Stimulated activated CD8-positive, alpha-beta memory T cell treated with anti-CD3 and anti-CD28 coated beads, Interleukin-12 subunit alpha, Interleukin-12 subunit beta, amount 100 ng/mL, for 24 hours (primary cell): ENCODE results near the gene MOV10L1.
"Not testable (repeated sequence)": the region's sequence is repeated elsewhere in the genome, so short reads cannot be mapped to it uniquely, and the experiment has no call there.

Experiments
- DNase-seq: peaks from one replicate; pipeline ENCODE4 v3.0.0-alpha.2; 2020; ENCODE audit errors: extremely low read depth

The MOV10L1 gene

DNA sequence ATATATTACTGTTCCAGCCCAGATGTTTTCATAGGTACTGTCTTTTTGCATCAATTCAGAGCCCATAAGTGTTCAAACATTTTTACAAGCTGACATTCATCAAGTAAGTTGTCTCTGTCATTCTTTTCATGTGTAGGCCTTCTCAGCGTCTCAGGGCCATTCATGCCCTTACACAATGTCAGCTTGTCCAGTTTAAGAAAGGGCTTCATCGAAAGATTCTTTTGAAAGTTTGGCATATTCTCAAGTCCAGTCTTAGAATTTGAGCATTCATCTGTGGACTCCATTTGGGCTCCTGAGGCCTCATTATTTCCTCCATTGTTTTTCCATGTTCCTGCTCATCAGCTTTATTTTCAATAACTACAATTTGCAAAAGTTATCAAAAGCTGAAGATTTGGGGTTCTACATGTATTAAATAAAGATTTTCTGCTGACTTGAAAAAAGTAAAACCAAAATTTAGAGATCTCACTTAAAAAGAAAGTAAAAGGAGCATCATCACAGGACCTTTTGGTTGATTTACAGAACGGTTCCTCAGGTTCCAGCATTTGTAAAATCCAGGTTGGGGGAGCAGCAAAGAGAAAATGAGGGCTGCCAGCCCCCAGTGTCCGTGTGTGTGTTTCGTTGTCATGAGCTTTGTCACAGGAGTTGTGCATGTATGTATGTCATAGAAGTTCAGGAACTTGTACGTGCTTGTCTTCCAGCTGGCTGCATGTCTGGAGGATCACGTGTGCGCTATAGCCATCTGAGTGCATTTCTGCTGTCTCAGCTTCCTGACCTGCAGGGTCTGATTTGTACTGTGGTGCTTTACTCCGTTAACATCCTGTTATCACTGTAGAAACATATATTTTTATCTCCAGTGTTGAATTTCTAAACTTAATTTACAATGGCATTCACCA lies 15.6 kb downstream of the MOV10L1 start:
- DNase-seq: no peak

DNA sequence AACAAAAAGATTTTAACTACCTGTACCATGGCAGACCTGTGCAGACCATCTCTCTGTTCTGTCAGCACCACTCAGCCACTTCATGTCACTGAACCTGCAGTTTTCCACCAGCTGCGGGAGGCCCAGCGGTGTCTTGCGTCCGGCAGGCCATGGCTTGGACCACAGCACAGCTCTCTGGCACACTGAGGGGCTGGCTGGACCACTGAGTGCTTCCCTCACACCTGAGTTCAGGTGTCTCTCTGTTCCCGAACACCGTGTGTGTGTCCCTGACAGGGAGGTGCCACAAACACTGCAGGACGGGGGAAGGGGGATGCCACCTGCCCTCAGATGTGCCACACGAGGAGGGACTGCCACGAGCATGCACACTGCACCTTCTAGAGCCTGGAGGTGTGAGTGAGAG lies 17.7 kb downstream of the MOV10L1 start:
- no peak for DNase-seq

- no peak for DNase-seq
These were observed 21.2 kb downstream of the MOV10L1 start for GRCh38 chr22:50111056-50111455.

GRCh38 chr22:50112151-50113118 lies 22.6 kb downstream of the MOV10L1 start:
- no peak for DNase-seq

DNA sequence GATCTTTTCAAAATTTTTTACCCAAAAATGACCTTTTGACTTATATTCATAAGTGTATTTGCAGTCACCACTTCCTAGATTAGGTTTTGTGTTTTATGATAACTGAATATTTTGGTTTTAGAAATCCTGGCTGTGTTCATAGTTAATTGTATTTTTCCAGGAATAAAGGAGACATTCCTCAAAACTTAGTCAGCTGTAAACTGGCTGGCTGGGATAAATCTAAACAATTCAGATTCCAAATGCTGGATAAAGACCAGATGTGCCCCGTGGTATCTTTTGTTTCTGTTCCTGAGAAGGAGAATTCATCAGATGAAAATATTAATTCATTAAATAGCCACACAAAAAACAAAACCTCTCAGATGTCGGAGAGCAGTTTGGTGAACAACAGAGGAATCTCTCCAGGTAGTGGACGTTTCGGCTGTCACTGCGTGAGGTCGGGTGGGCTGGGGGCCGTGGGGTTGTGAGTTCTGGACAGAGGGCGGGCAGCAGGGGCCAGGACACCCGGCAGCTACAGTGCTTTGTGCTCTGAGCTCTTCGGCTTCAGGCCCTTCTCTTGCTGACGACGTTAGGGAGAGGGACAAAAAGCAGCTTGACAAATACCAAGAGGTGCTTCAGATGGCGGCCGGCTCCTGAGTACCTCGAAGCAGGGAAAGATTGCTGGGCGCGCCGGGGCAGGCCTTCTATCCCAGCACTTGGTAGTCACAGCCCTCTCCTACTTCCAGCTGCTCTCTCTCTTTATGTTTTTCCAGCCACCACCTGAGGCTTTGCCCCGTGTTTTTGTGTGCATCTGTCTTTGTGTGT lies 24.6 kb downstream of the MOV10L1 start:
- no peak for DNase-seq

- no peak for DNase-seq
These were observed 25.9 kb downstream of the MOV10L1 start for GRCh38 chr22:50115693-50116092.

- no peak for DNase-seq
These were observed 27.5 kb downstream of the MOV10L1 start for GRCh38 chr22:50117168-50117762.

GRCh38 chr22:50118129-50118528 lies 28.3 kb downstream of the MOV10L1 start:
- no peak for DNase-seq

DNA sequence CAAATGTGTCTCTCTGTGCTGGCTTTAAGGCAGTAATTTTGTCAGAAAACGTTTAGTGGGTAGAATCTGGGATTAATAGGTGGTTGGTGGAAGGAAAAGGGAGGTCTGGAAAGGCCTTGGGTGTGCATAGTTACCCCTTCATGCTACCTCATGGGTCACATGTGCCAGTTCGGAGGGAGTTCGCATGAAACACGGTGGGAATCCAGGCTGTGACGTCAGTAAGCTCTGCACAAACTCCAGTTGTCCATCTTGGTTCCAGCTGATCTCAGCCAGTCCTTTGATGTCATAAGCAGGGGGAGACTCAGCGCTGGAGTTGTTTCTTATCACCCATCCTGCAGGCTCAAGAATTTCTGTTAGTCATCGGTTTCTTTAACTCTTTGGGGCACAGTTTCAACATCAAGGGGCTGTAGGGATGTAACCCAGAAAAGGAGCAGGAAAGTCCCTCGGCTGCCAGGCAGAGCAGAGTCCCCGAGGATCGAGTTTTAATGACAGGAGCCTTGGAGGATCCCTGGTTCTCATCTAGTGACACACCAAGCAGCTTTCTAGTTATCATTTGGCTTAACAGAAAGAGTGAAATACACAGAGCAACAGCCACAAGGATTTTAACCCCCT lies 28.9 kb downstream of the MOV10L1 start:
- DNase-seq: no peak

DNA sequence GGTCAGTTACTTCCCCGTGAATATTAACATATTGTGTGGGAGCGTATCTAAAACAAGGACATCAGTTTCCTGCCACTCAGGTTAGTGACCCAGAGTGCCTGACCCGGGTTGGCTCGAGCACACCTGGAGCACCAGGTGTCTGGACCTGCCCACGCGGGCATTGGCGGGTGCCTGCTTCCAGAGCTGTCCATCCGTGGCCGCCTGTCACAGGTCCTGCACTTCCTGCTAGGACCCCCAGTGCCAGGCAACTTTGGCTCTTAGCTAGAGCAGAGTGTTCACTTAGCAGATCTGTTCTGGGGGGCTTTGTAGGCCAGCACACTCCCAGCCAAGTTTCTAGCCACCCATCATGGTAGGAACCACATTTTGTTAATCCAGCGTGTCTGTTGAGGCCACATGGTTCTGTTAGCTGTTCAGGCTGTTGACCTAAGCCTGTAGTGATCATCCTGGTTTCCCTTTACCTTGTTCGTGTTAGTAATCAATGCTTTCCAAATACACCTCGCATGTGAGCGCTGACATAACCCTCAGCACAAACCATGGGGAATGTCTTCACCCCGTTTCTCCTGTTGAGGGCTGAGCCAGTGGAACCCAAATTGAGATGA lies 29.5 kb downstream of the MOV10L1 start:
- DNase-seq: no peak

DNA sequence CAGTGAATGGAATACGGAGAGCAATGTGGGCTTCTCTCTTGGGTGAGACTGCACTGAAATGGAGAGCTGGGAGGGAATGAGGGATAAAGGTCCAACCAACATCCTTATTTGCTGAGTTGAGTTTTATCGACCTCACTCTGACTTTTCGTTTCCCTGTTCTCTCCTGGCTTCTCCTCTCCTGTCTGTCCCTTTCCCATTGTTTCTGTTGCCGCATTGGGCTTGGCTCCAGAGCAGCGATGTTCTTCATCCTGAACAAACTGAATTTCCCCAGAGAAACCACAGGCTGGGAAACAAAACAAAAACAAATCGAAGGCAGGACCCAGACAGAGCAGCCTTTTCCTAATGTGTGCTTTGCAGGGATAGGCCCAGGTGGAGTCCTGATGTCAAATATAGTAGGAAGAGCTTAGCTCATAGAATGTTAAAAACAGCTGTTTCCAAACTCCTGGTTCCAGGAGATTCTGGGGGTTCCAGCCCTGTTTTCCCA lies 30.0 kb downstream of the MOV10L1 start:
- DNase-seq: no peak

GRCh38 chr22:50121202-50121740 lies 31.5 kb downstream of the MOV10L1 start:
- DNase-seq: no peak

DNA sequence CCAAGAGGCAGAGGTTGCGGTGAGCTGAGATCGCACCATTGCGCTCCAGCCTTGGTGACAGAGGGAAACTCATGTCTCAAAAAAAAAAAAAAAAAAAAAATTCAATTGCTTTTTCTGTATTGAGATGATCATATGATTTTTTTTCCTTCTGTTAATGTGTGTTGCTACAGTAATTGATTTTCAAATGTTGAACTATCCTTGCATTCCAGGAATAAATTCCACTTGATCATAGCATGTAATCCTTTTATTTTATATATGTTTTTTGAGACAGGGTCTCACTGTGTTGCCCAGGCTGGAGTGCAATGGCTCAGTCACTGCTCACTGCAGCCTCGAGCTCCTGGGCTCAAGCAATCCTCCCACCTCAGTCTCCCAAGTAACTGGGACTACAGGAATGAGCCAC lies 33.3 kb downstream of the MOV10L1 start:
- no peak for DNase-seq

DNA sequence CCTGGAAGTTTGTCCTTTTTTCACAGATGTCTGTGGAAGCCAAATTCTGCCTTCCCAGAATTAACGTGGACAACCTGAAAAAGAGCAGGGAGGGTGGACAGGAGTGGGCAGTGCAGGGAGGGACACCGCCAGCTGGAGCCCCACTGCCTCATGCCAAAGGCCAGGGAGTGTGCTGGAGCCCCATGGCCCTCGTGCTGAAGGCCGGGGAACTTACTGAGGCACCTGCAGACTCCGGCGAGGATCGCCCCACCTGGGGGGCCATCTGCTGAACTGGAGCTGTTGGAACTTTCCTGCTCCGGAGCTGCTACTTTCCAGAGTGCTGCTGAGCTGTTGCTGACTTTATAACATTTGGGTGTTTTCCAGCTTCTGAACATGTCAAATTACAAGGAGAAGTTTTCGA lies 35.2 kb downstream of the MOV10L1 start:
- no peak for DNase-seq

GRCh38 chr22:50129121-50129736 lies 39.4 kb downstream of the MOV10L1 start:
- no peak for DNase-seq

DNA sequence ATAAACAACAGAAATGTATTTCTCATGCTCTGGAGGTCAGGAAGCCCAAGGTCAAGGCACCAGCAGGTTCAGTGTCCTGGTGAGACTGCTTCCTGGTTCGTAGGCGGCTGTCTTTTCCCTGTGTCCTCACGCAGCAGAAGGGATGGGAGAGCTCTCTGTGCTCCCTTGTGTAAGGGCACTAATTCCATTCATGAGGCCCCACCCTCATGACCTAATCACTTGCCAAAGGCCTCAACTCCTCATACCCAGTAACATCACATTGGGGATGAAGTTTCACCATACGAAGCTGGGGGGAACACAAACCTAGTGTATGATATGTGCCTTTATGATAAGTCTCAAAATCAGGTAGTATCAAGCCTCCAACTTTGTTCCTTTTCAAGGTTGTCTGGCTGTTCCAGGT lies 42.1 kb downstream of the MOV10L1 start:
- no peak for DNase-seq

GRCh38 chr22:50134481-50134880 lies 44.7 kb downstream of the MOV10L1 start:
- DNase-seq: no peak

DNA sequence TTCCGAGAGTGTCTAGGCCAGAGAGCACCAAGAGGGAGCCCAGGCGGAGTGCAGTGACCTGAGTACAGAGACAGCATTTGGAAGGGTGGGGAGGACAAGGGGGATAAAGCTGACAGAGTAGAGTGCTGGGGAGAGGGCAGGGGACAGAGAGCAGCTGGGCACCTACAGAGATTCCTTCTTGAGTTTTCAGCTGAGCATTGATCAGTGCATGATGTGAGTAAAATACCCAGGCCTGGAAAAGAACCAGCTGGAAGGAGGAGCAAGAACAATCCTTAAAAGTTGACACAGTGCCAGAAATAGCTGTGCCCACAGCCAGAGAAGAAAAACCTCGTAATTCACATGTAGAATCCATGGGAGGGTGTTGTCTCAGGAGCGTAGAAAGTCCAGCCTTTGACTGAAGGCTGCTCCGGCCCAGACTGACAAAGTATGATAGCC lies 46.8 kb downstream of the MOV10L1 start:
- no peak for DNase-seq

GRCh38 chr22:50137277-50137676 lies 47.5 kb downstream of the MOV10L1 start:
- DNase-seq: not testable (repeated sequence)

DNA sequence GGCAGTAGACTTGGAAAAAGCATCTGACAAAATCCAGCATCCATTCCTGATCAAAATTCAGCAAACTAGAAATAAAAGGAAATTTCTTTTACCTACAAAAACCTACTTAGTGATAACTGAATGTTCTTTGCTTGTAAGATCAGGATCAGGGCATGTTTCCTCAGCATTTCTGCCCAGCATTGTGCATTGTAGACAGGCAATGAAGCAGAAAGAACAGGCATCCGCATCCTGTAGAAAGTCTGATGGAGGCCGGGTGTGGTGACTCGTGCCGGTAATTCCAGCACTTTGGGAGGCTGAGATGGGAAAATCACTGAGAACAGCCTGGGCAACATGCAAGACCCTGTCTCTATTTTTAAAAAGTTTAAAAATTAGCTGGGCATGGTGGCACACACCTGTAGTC lies 48.2 kb downstream of the MOV10L1 start:
- no peak for DNase-seq
